Measurements from ENCODE around the gene AFAP1. TPM values are rescaled to one million over a fixed set of nuclear protein-coding genes. Genes with fewer than 3 reads are reported as not detected.

AFAP1 gene
- polyA plus RNA-seq, 1 donor (not counting 4 experiments of a cell fraction or from before 2014, with no cell fraction given), result 7.6 TPM

- H3K9me3 ChIP-seq (ENCODE audit: control insufficient read depth, low read depth, low read length), result no peaks in the 10 kb centered on the region
- H3K27me3 ChIP-seq (ENCODE audit: control insufficient read depth, extremely low read depth, insufficient read depth, low read length), result no peaks in the 10 kb centered on the region
- H3K4me1 ChIP-seq (ENCODE audit: control insufficient read depth, extremely low read depth, insufficient read depth, low read length), result peaks cover 2% of the 10 kb centered on the region
- H4K20me1 ChIP-seq (ENCODE audit: control insufficient read depth, extremely low read depth, insufficient read depth, low read length), result no peaks in the 10 kb centered on the region
- TF ChIP-seq EZH2 (IDR thresholded peaks at IDR 0.05; ENCODE audit: low read length) (no peak), CTCF (optimal IDR thresholded peaks at IDR 0.05 in 1 of 3, IDR thresholded peaks at IDR 0.05 in 1 of 3, conservative IDR thresholded peaks at IDR 0.05 in 1 of 3; ENCODE audit: extremely low read depth in 1 of 3, insufficient read depth in 2 of 3, low read length in 3 of 3) (no peak)
- dilution Hi-C loops (cut with MboI; ENCODE audit: extremely low pct_ligation_motif_present, low sequenced_read_pairs), result no loop called here
- H3K4me2 ChIP-seq (ENCODE audit: control insufficient read depth, extremely low read depth, insufficient read depth, low read depth, low read length), result no peak overlapping the region
- H3K9me1 ChIP-seq (ENCODE audit: control insufficient read depth, extremely low read depth, insufficient read depth, low read length), result no peaks in the 10 kb centered on the region
- H3K9ac ChIP-seq (ENCODE audit: control insufficient read depth, extremely low read depth, insufficient read depth, low read length), result no peak overlapping the region
- H2AFZ ChIP-seq (ENCODE audit: control insufficient read depth, low read length), result no peak overlapping the region
- no peak overlapping the region for H3K27ac ChIP-seq (ENCODE audit: control insufficient read depth, insufficient read depth, low read length)
- no peak for FAIRE-seq
- no peak for DNase-seq (ENCODE audit: low read depth, low spot score)
- H3K36me3 ChIP-seq (ENCODE audit: control insufficient read depth in 2 of 2, extremely low read depth in 1 of 2, insufficient read depth in 2 of 2, low read length in 2 of 2), result peaks cover 31% of the 10 kb centered on the region in 2 experiments
- no peak overlapping the region for H3K4me3 ChIP-seq (ENCODE audit: control insufficient read depth in 2 of 3, extremely low read depth in 1 of 3, insufficient read depth in 2 of 3, low read depth in 1 of 3, low read length in 3 of 3)
- no peaks in the 10 kb centered on the region for H3K79me2 ChIP-seq (ENCODE audit: control insufficient read depth, insufficient read depth, low read length)
Measured at GRCh38 chr4:7800410-7800809, 139.3 kb downstream of the AFAP1 start.

GRCh38 chr4:7799736-7800135, 139.9 kb downstream of the AFAP1 start:
- H3K27me3 ChIP-seq (ENCODE audit: control insufficient read depth, extremely low read depth, insufficient read depth, low read length), result no peaks in the 10 kb centered on the region
- peaks cover 31% of the 10 kb centered on the region in 2 experiments for H3K36me3 ChIP-seq (ENCODE audit: control insufficient read depth in 2 of 2, extremely low read depth in 1 of 2, insufficient read depth in 2 of 2, low read length in 2 of 2)
- no peak overlapping the region for H3K4me3 ChIP-seq (ENCODE audit: control insufficient read depth in 2 of 3, extremely low read depth in 1 of 3, insufficient read depth in 2 of 3, low read depth in 1 of 3, low read length in 3 of 3)
- FAIRE-seq, result no peak
- TF ChIP-seq EZH2 (IDR thresholded peaks at IDR 0.05; ENCODE audit: low read length), result no peak
- TF ChIP-seq CTCF (optimal IDR thresholded peaks at IDR 0.05 in 1 of 3, IDR thresholded peaks at IDR 0.05 in 1 of 3, conservative IDR thresholded peaks at IDR 0.05 in 1 of 3; ENCODE audit: extremely low read depth in 1 of 3, insufficient read depth in 2 of 3, low read length in 3 of 3), result no peak
- H2AFZ ChIP-seq (ENCODE audit: control insufficient read depth, low read length), result no peak overlapping the region
- no peaks in the 10 kb centered on the region for H3K9me3 ChIP-seq (ENCODE audit: control insufficient read depth, low read depth, low read length)
- no peaks in the 10 kb centered on the region for H3K4me1 ChIP-seq (ENCODE audit: control insufficient read depth, extremely low read depth, insufficient read depth, low read length)
- DNase-seq (ENCODE audit: low read depth, low spot score), result no peak
- H3K4me2 ChIP-seq (ENCODE audit: control insufficient read depth, extremely low read depth, insufficient read depth, low read depth, low read length), result no peak overlapping the region
- H3K27ac ChIP-seq (ENCODE audit: control insufficient read depth, insufficient read depth, low read length), result no peak overlapping the region
- no peak overlapping the region for H3K9ac ChIP-seq (ENCODE audit: control insufficient read depth, extremely low read depth, insufficient read depth, low read length)
- dilution Hi-C loops (cut with MboI; ENCODE audit: extremely low pct_ligation_motif_present, low sequenced_read_pairs), result no loop called here
- H4K20me1 ChIP-seq (ENCODE audit: control insufficient read depth, extremely low read depth, insufficient read depth, low read length), result no peaks in the 10 kb centered on the region
- no peaks in the 10 kb centered on the region for H3K79me2 ChIP-seq (ENCODE audit: control insufficient read depth, insufficient read depth, low read length)
- no peaks in the 10 kb centered on the region for H3K9me1 ChIP-seq (ENCODE audit: control insufficient read depth, extremely low read depth, insufficient read depth, low read length)
